HepG2 (cell line): Measurements from ENCODE around the gene CDC37L1. TPM values are rescaled to one million over a fixed set of nuclear protein-coding genes. Genes with fewer than 3 reads are reported as not detected.

Experiments used
- ATAC-seq: fragments of 200-7000 bp; cut with Tn5 transposase; 3 replicates; pipeline ENCODE4 v1.9.1; 2020; ENCODE audit warnings: mild to moderate bottlenecking, moderate library complexity
- BruUV-seq: library from RNA; stranded (reverse); fragments of 400-500 nt; replicated peaks from 2 replicates; lab custom pipeline; 2021; lab: Mats Ljungman, UMichigan
- CTCF ChIA-PET: fragments of 300-600 bp; formaldehyde crosslinking; extraction: SDS; loops from one replicate; lab custom pipeline; 2021; ENCODE audit warnings: low total read pairs, inconsistent platforms, low intra/inter-chr PET ratio; lab: Yijun Ruan, JAX
- POLR2A ChIA-PET: fragments of 350-600 bp; sonication (Branson Sonifier 250); formaldehyde crosslinking; loops from one replicate; lab custom pipeline; 2020; ENCODE audit warnings: antibody characterized with exemption, inconsistent platforms; lab: Yijun Ruan, JAX
- DNase-seq: peaks from one replicate; pipeline ENCODE4 v3.0.0-alpha.2; 2015; ENCODE audit warnings: low spot score
- FAIRE-seq: peaks from 3 replicates; lab custom pipeline; 2011; peaks lifted over from hg19 to GRCh38; lab: Jason Lieb, UNC
- H2AFZ ChIP-seq: one replicate; pipeline ENCODE4 v1.6.1; 2011; ENCODE audit warnings: low read length, inconsistent platforms
- H3K27ac ChIP-seq: fragments of 300-600 bp; 3 replicates; pipeline ENCODE4 v1.8.0; 2011; ENCODE audit warnings: mixed run types, mild to moderate bottlenecking, mixed read lengths, low read length, inconsistent platforms; ENCODE audit not compliant: insufficient read depth; ENCODE audit errors: extremely low read length
- H3K27me3 ChIP-seq, 2 experiments: fragments of 200-600 bp in 1 of 2; 2 replicates in 1 of 2; 3 replicates in 1 of 2; pipeline versions ENCODE4 v1.6.0 to v1.8.0; 2011; ENCODE audit warnings: low read length in 2 of 2, mild to moderate bottlenecking in 2 of 2, moderate library complexity in 2 of 2, inconsistent platforms in 1 of 2; ENCODE audit not compliant: insufficient read depth in 2 of 2, control insufficient read depth in 1 of 2
- H3K36me3 ChIP-seq, 2 experiments: fragments of 200-600 bp in 1 of 2; replicated peaks in 1 of 2; 2 replicates in 1 of 2; 3 replicates in 1 of 2; pipeline versions ENCODE4 v1.5.1 to v1.8.0; 2011; ENCODE audit warnings: low read length in 2 of 2, inconsistent platforms in 1 of 2; ENCODE audit not compliant: insufficient read depth in 2 of 2, control insufficient read depth in 1 of 2
- H3K4me1 ChIP-seq: 2 replicates; pipeline ENCODE4 v1.5.1; 2012; ENCODE audit warnings: low read length, inconsistent platforms; ENCODE audit not compliant: insufficient read depth
- H3K4me2 ChIP-seq: 2 replicates; pipeline ENCODE4 v1.6.0; 2011; ENCODE audit warnings: low read depth, low read length, inconsistent platforms
- H3K4me3 ChIP-seq, 3 experiments: fragments of 200-600 bp in 1 of 3; sonication (generic), shearing (Covaris generic) in 1 of 3; replicated peaks in 1 of 3; 2 replicates each; pipeline ENCODE4 v1.5.1; 2011 to 2016; ENCODE audit warnings: low read length in 3 of 3, inconsistent platforms in 2 of 3, low read depth in 2 of 3, mild to moderate bottlenecking in 2 of 3, control low read depth in 1 of 3, mixed read lengths in 1 of 3; ENCODE audit not compliant: insufficient read depth in 1 of 3
- H3K79me2 ChIP-seq: one replicate; pipeline ENCODE4 v1.6.1; 2011; ENCODE audit warnings: low read length, inconsistent platforms; ENCODE audit not compliant: insufficient read depth
- H3K9ac ChIP-seq: 2 replicates; pipeline ENCODE4 v1.6.0; 2011; ENCODE audit warnings: mild to moderate bottlenecking, low read depth, low read length, inconsistent platforms; ENCODE audit not compliant: insufficient read depth
- H3K9me3 ChIP-seq: 2 replicates; pipeline ENCODE4 v1.5.1; 2012; ENCODE audit warnings: mild to moderate bottlenecking, low read length
- H4K20me1 ChIP-seq: 2 replicates; pipeline ENCODE4 v1.6.0; 2011; ENCODE audit warnings: inconsistent platforms, mild to moderate bottlenecking, low read length, moderate library complexity; ENCODE audit not compliant: insufficient read depth
- MAFK ChIP-seq, 2 experiments: IDR thresholded peaks in 1 of 2; conservative IDR thresholded peaks in 1 of 2; 2 replicates each; pipeline ENCODE4 v1.6.1; 2011; ENCODE audit warnings: improper control_type of control experiment in 2 of 2, low read length in 2 of 2
- YEATS2 ChIP-seq: sonication (generic); formaldehyde crosslinking; IDR thresholded peaks from 2 replicates; pipeline ENCODE4 v1.4.0; 2020; ENCODE audit warnings: missing genetic modification reagents, borderline replicate concordance
- ZNF644 ChIP-seq: IDR thresholded peaks from 2 replicates; pipeline ENCODE4 v1.6.1; 2016; ENCODE audit warnings: low read depth
- WGBS: methylation state at CpG from one replicate; pipeline ENCODE4 v1.1.6; 2017; ENCODE audit warnings: low lambda C conversion rate; 5-methylcytosine and 5-hydroxymethylcytosine counted together
- in situ Hi-C: cut with HindIII; loops from 2 replicates; pipeline ENCODE4 v1.10.0; 2017; ENCODE audit warnings: low pct_unique_long_range_greater_than_20kb; ENCODE audit not compliant: extremely low pct_ligation_motif_present
- intact Hi-C: fragments of 100-400 bp; cut with micrococcal nuclease; formaldehyde crosslinking; loops from one replicate; pipeline ENCODE4 v1.10.0; 2022; ENCODE audit not compliant: unreplicated experiment
- polyA plus RNA-seq, 8 experiments: library from polyadenylated mRNA; depleted of rRNA in 3 of 8; stranded (reverse) in 7 of 8; unstranded in 1 of 8; fragments of >200 nt; fragmentation: Illumina TruSeq in 4 of 8; extraction: Trizol in 4 of 8; gene quantifications; 2 replicates each; pipeline versions ENCODE4 v1.2.1 to v1.2.3, GENCODE V29; 2011 to 2016; ENCODE audit warnings: low read depth in 4 of 8, missing spikeins in 1 of 8, mixed read lengths in 1 of 8; ENCODE audit not compliant: insufficient read depth in 1 of 8
- total RNA-seq, 5 experiments: library from RNA; depleted of rRNA; stranded (reverse); fragments of >200 nt; fragmentation: Illumina TruSeq; extraction: Trizol; gene quantifications; 2 replicates each; pipeline ENCODE4 v1.2.3, GENCODE V29; 2016; ENCODE audit warnings: low read depth in 1 of 5

CDC37L1 gene
- total and polyA plus RNA-seq, 2 of the 13 experiments (the other 11 are each of a cell fraction or from before 2014, with no cell fraction given), result 5.5 to 17.0 TPM

DNA sequence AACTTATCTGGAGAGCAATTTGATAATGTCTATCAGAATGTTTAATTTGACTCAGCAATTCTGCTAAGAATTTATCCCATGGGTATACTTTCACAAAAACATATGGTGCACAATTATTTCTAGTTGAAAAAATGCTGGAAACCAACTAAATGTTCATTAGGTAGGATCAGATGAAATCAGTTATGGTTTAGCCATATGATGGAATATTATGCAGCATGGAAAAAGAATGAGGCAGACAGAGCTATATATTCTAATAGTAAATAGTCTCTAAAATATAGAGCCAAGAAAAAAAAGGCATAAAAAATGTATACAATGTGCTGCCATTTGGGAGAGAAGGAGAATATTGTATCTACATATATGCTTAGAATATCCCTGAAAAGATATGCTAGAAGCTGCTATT is 9.5 kb upstream of the CDC37L1 start:
- ChIA-PET CTCF (no interaction called here), POLR2A (no interaction called here)
- FAIRE-seq (no peak), ATAC-seq (no peak), DNase-seq (no peak)
- intact Hi-C loops (no loop called here), in situ Hi-C loops (loop anchor here (5.0 kb wide), 1 partner anchor 62 kb away; no protein-coding TSS in a partner anchor)
- H3K79me2 ChIP-seq, result no peaks in the 10 kb centered on the region
- peak in 1 of 2 experiments; percentile 46; a peak in 2 of 4 replicates for TF ChIP-seq MAFK (conservative IDR thresholded peaks at IDR 0.05 in 1 of 2, IDR thresholded peaks at IDR 0.05 in 1 of 2; ENCODE audit: low read length in 2 of 2)
- TF ChIP-seq ZNF644, result no peak
- H3K36me3 ChIP-seq, result no peaks in the 10 kb centered on the region
- H3K27me3 ChIP-seq, result no peaks in the 10 kb centered on the region
- no peak overlapping the region for H3K4me3 ChIP-seq
- H3K9ac ChIP-seq, result no peak overlapping the region
- no peaks in the 10 kb centered on the region for H3K9me3 ChIP-seq
- H3K27ac ChIP-seq, result no peak overlapping the region
- H3K4me1 ChIP-seq, result peaks cover 22% of the 10 kb centered on the region
- H3K4me2 ChIP-seq, result no peak overlapping the region
- no TSS peak for BruUV-seq
- H4K20me1 ChIP-seq, result no peaks in the 10 kb centered on the region
- no peak overlapping the region for H2AFZ ChIP-seq

DNA sequence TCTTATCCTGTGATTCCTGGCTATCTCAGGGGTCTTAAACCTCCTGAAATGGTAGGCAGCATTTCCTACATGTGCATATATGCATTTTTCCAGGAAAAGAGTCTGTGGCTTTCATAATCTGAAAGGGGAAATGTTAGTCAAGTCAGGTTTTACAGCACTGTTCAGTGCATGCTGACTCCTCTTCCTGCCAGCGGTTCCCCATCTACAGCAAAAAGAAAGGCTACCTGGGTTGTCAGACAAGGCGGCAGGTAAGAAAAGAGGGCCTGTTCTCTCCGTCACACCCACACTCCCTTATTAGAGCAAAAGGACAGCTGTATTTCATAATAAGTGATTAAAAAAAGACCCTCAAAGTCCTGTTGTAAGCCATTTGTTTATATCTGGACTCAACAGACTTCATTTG is 8.8 kb upstream of the CDC37L1 start:
- CTCF ChIA-PET, result no interaction called here

More for the DNA sequence above, 8.8 kb upstream of the CDC37L1 start:
- no peak overlapping the region for H3K4me2 ChIP-seq
- peaks cover 19% of the 10 kb centered on the region for H3K4me1 ChIP-seq
- TF ChIP-seq YEATS2 (CRISPR knock-in tag), result no peak
- BruUV-seq, result no TSS peak
- 83% methylated on average over 3 of the region's 3 CpGs for WGBS
- H3K9me3 ChIP-seq, result no peaks in the 10 kb centered on the region
- no peaks in the 10 kb centered on the region for H4K20me1 ChIP-seq
- H3K9ac ChIP-seq, result no peak overlapping the region
- DNase-seq (no peak), ATAC-seq (no peak), FAIRE-seq (no peak)
- no peaks in the 10 kb centered on the region for H3K36me3 ChIP-seq
- POLR2A ChIA-PET, result no interaction called here
- intact Hi-C loops, result no loop called here
- H3K27me3 ChIP-seq, result no peaks in the 10 kb centered on the region
- in situ Hi-C loops, result no loop called here
- no peaks in the 10 kb centered on the region for H3K79me2 ChIP-seq
- H3K4me3 ChIP-seq, result no peak overlapping the region
- no peak overlapping the region for H3K27ac ChIP-seq
- H2AFZ ChIP-seq, result no peak overlapping the region
